Measurements from ENCODE around the gene RBSN. TPM values are rescaled to one million over a fixed set of nuclear protein-coding genes. Genes with fewer than 3 reads are reported as not detected.
"Not testable (repeated sequence)": the region's sequence is repeated elsewhere in the genome, so short reads cannot be mapped to it uniquely, and the experiment has no call there.

The RBSN gene
- total RNA-seq (10 to 100 TPM; 32.4 to 39.2 TPM), polyA plus RNA-seq (10 to 100 TPM; 12.9 to 13.8 TPM)
- long read RNA-seq, donor 1, transcript RBSN-204 (3 exons, 903 nt): major isoform, 5 of 81 reads
- long read RNA-seq, donor 1, partial matches to known transcripts: 47 of 81 reads
- long read RNA-seq, donor 1, other reads (novel, unspliced or antisense): 29 of 81 reads
- long read RNA-seq, donor 2, full-length matches to known transcripts: 5 of 22 reads
- long read RNA-seq, donor 2, partial matches to known transcripts: 6 of 22 reads
- long read RNA-seq, donor 2, other reads (novel, unspliced or antisense): 11 of 22 reads

GRCh38 chr3:15098503-15099363 lies at the start of gene RBSN:
RBSN (minus strand) TSS chr3:15099148; CDS start chr3:15096120, 3,028 bp downstream.
- ATAC-seq (ENCODE audit: low FRiP score): peak; percentile 96
- peaks cover 0 to 6% of the 10 kb centered on the region in 2 donors for H3K4me1 ChIP-seq (ENCODE audit: control insufficient read depth in 1 of 2, insufficient read depth in 2 of 2, low read length in 2 of 2)
- no peaks in the 10 kb centered on the region for H3K27me3 ChIP-seq (ENCODE audit: control insufficient read depth in 1 of 2, insufficient read depth in 2 of 2, low read length in 1 of 2)
- WGBS, 2 donors: 0% methylated on average over 71 to 72 of the region's 72 CpGs
- DNase-seq: peak; percentile 98 to 99
- H3K4me3 ChIP-seq (ENCODE audit: low read length in 2 of 2): peak within 1 kb of the TSS; percentile 74 to 85
- intact Hi-C loops (cut with DNase I): loop anchor here (5.0 to 10.0 kb wide), 2 partner anchors 109 to 454 kb away; partner anchors contain the start of gene CAPN7 (in 1 of the 2)
- H3K27ac ChIP-seq (ENCODE audit: low read depth in 1 of 2, low read length in 2 of 2): peak within 1 kb of the TSS; percentile 14 to 94
- H3K36me3 ChIP-seq (ENCODE audit: control insufficient read depth in 1 of 2, insufficient read depth in 2 of 2, low read length in 1 of 2): peaks cover 0 to 4% of the 10 kb centered on the region in 2 donors
- no peaks in the 10 kb centered on the region for H3K9me3 ChIP-seq (ENCODE audit: control insufficient read depth, low read length)

- WGBS, 2 donors: 40 to 47% methylated on average over 3 of the region's 3 CpGs
- DNase-seq (no peak), ATAC-seq (ENCODE audit: low FRiP score) (no peak)
- Histone ChIP-seq H3K27ac (ENCODE audit: low read depth in 1 of 2, low read length in 2 of 2) (no peak overlapping the region), H3K9me3 (ENCODE audit: control insufficient read depth, low read length) (no peaks in the 10 kb centered on the region), H3K4me1 (ENCODE audit: control insufficient read depth in 1 of 2, insufficient read depth in 2 of 2, low read length in 2 of 2) (no peaks in the 10 kb centered on the region), H3K36me3 (ENCODE audit: control insufficient read depth in 1 of 2, insufficient read depth in 2 of 2, low read length in 1 of 2) (no peaks in the 10 kb centered on the region), H3K27me3 (ENCODE audit: control insufficient read depth in 1 of 2, insufficient read depth in 2 of 2, low read length in 1 of 2) (no peaks in the 10 kb centered on the region), H3K4me3 (ENCODE audit: low read length in 2 of 2) (no peak overlapping the region)
- intact Hi-C loops (cut with DNase I): no loop called here
Measured at GRCh38 chr3:15148614-15149013, 49.7 kb upstream of the RBSN start.

GRCh38 chr3:15136885-15137284 lies 37.9 kb upstream of the RBSN start:
- intact Hi-C loops (cut with DNase I); ATAC-seq (ENCODE audit: low FRiP score); H3K27ac ChIP-seq (ENCODE audit: low read depth in 1 of 2, low read length in 2 of 2); H3K4me1 ChIP-seq (ENCODE audit: control insufficient read depth in 1 of 2, insufficient read depth in 2 of 2, low read length in 2 of 2); H3K36me3 ChIP-seq (ENCODE audit: control insufficient read depth in 1 of 2, insufficient read depth in 2 of 2, low read length in 1 of 2); H3K27me3 ChIP-seq (ENCODE audit: control insufficient read depth in 1 of 2, insufficient read depth in 2 of 2, low read length in 1 of 2); H3K4me3 ChIP-seq (ENCODE audit: low read length in 2 of 2); H3K9me3 ChIP-seq (ENCODE audit: control insufficient read depth, low read length); DNase-seq: not testable (repeated sequence)
- WGBS, 2 donors: 43 to 55% methylated on average over 4 of the region's 4 CpGs

GRCh38 chr3:15134968-15135367 lies 36.0 kb upstream of the RBSN start:
- H3K27me3 ChIP-seq (ENCODE audit: control insufficient read depth in 1 of 2, insufficient read depth in 2 of 2, low read length in 1 of 2); H3K9me3 ChIP-seq (ENCODE audit: control insufficient read depth, low read length); DNase-seq; H3K4me1 ChIP-seq (ENCODE audit: control insufficient read depth in 1 of 2, insufficient read depth in 2 of 2, low read length in 2 of 2); ATAC-seq (ENCODE audit: low FRiP score); H3K27ac ChIP-seq (ENCODE audit: low read depth in 1 of 2, low read length in 2 of 2); H3K4me3 ChIP-seq (ENCODE audit: low read length in 2 of 2); H3K36me3 ChIP-seq (ENCODE audit: control insufficient read depth in 1 of 2, insufficient read depth in 2 of 2, low read length in 1 of 2); intact Hi-C loops (cut with DNase I): not testable (repeated sequence)
- 95 to 98% methylated on average over 2 of the region's 2 CpGs for WGBS, 2 donors

- DNase-seq; ATAC-seq (ENCODE audit: low FRiP score); H3K27me3 ChIP-seq (ENCODE audit: control insufficient read depth in 1 of 2, insufficient read depth in 2 of 2, low read length in 1 of 2): not testable (repeated sequence)
Measured at GRCh38 chr3:15128403-15128802, 29.5 kb upstream of the RBSN start.

GRCh38 chr3:15126975-15127374 lies 28.0 kb upstream of the RBSN start:
- H3K4me1 ChIP-seq (ENCODE audit: control insufficient read depth in 1 of 2, insufficient read depth in 2 of 2, low read length in 2 of 2); H3K27me3 ChIP-seq (ENCODE audit: control insufficient read depth in 1 of 2, insufficient read depth in 2 of 2, low read length in 1 of 2); H3K36me3 ChIP-seq (ENCODE audit: control insufficient read depth in 1 of 2, insufficient read depth in 2 of 2, low read length in 1 of 2); DNase-seq; H3K9me3 ChIP-seq (ENCODE audit: control insufficient read depth, low read length); H3K4me3 ChIP-seq (ENCODE audit: low read length in 2 of 2); H3K27ac ChIP-seq (ENCODE audit: low read depth in 1 of 2, low read length in 2 of 2); intact Hi-C loops (cut with DNase I); ATAC-seq (ENCODE audit: low FRiP score): not testable (repeated sequence)
- WGBS, 2 donors: 77 to 85% methylated on average over 2 of the region's 2 CpGs

More at GRCh38 chr3:15128403-15128802, 29.5 kb upstream of the RBSN start:
- H3K36me3 ChIP-seq (ENCODE audit: control insufficient read depth in 1 of 2, insufficient read depth in 2 of 2, low read length in 1 of 2); H3K9me3 ChIP-seq (ENCODE audit: control insufficient read depth, low read length); H3K4me1 ChIP-seq (ENCODE audit: control insufficient read depth in 1 of 2, insufficient read depth in 2 of 2, low read length in 2 of 2); intact Hi-C loops (cut with DNase I); H3K4me3 ChIP-seq (ENCODE audit: low read length in 2 of 2); H3K27ac ChIP-seq (ENCODE audit: low read depth in 1 of 2, low read length in 2 of 2): not testable (repeated sequence)
- WGBS, 2 donors: 34% methylated on average over 2 of the region's 4 CpGs; no CpG with 5 or more reads in 1 of the 2 donors

- ATAC-seq (ENCODE audit: low FRiP score) (no peak), DNase-seq (no peak)
- no peaks in the 10 kb centered on the region for H3K36me3 ChIP-seq (ENCODE audit: control insufficient read depth in 1 of 2, insufficient read depth in 2 of 2, low read length in 1 of 2)
- WGBS, 2 donors: 93 to 95% methylated on average over 4 of the region's 4 CpGs
- intact Hi-C loops (cut with DNase I): no loop called here
- H3K4me1 ChIP-seq (ENCODE audit: control insufficient read depth in 1 of 2, insufficient read depth in 2 of 2, low read length in 2 of 2): no peaks in the 10 kb centered on the region
- H3K9me3 ChIP-seq (ENCODE audit: control insufficient read depth, low read length): no peaks in the 10 kb centered on the region
- H3K4me3 ChIP-seq (ENCODE audit: low read length in 2 of 2): no peak overlapping the region
- no peak overlapping the region for H3K27ac ChIP-seq (ENCODE audit: low read depth in 1 of 2, low read length in 2 of 2)
- peaks cover 0 to 2% of the 10 kb centered on the region in 2 donors for H3K27me3 ChIP-seq (ENCODE audit: control insufficient read depth in 1 of 2, insufficient read depth in 2 of 2, low read length in 1 of 2)
Measured at GRCh38 chr3:15122398-15122797, 23.4 kb upstream of the RBSN start.

- Histone ChIP-seq H3K36me3 (ENCODE audit: control insufficient read depth in 1 of 2, insufficient read depth in 2 of 2, low read length in 1 of 2) (no peaks in the 10 kb centered on the region), H3K27ac (ENCODE audit: low read depth in 1 of 2, low read length in 2 of 2) (no peak overlapping the region), H3K27me3 (ENCODE audit: control insufficient read depth in 1 of 2, insufficient read depth in 2 of 2, low read length in 1 of 2) (peaks cover 0 to 2% of the 10 kb centered on the region in 2 donors), H3K4me3 (ENCODE audit: low read length in 2 of 2) (no peak overlapping the region), H3K4me1 (ENCODE audit: control insufficient read depth in 1 of 2, insufficient read depth in 2 of 2, low read length in 2 of 2) (no peaks in the 10 kb centered on the region), H3K9me3 (ENCODE audit: control insufficient read depth, low read length) (no peaks in the 10 kb centered on the region)
- intact Hi-C loops (cut with DNase I): no loop called here
- DNase-seq (no peak), ATAC-seq (ENCODE audit: low FRiP score) (no peak)
- WGBS, 2 donors: 77 to 85% methylated on average over 3 of the region's 3 CpGs
Measured at GRCh38 chr3:15121936-15122335, 23.0 kb upstream of the RBSN start.

All from aorta (tissue), 5 donors.